ENCODE data around the gene TSKU. TPM values are rescaled to one million over a fixed set of nuclear protein-coding genes. Genes with fewer than 3 reads are reported as not detected.

TSKU gene
- total RNA-seq, 2 donors from 2014 or later, result not detected

DNA sequence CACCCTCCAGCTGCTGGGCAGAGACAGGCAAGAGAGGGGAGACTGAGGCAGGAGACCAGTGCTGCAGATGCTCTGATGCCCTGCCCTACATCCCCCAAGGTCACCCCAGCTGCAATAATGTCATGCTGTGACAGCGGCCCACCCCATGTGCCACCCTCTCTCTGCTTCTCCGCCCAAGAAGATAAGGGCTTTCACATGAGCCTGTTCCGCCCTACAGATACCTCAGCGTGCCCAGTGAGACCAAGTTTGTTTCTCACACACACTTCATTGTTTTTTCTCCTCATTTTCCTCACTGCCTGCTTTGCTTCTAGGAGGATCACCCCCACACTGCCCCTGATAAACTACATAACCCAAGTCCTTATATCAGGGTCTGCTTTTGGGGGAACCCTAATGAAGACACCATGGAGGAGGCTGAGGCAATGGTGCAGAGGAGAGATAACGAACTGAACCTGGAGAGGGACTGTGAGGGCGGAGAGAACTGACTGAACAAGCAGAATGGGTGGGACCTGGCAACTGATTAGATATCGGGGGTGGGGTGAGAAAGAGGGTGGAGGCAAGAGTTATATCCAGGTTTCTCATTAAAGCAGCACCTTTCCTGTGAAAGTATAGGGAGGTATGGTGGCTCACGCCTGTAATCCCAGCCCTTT lies 37.5 kb upstream of the TSKU start:
- H3K27ac Mint-ChIP-seq, result no peak overlapping the region
- no peak overlapping the region for H3K4me3 Mint-ChIP-seq
- peaks cover 2% of the 10 kb centered on the region for H3K36me3 Mint-ChIP-seq (ENCODE audit: low read depth)
- peaks cover 4% of the 10 kb centered on the region for H3K4me1 Mint-ChIP-seq
- DNase-seq, result no peak
- H3K27me3 Mint-ChIP-seq, result peaks cover 22% of the 10 kb centered on the region
- no peak for ATAC-seq
- H3K9me3 ChIP-seq (ENCODE audit: control insufficient read depth, low read length, poor library complexity, severe bottlenecking), result no peaks in the 10 kb centered on the region

- Mint-ChIP-seq H3K4me1 (peaks cover 4% of the 10 kb centered on the region), H3K36me3 (ENCODE audit: low read depth) (peaks cover 2% of the 10 kb centered on the region), H3K27ac (no peak overlapping the region), H3K4me3 (no peak overlapping the region), H3K27me3 (peaks cover 23% of the 10 kb centered on the region)
- ATAC-seq, result no peak
- DNase-seq, result no peak
- no peaks in the 10 kb centered on the region for H3K9me3 ChIP-seq (ENCODE audit: control insufficient read depth, low read length, poor library complexity, severe bottlenecking)
Observed at GRCh38 chr11:76747153-76747914, 35.8 kb upstream of the TSKU start.

DNA sequence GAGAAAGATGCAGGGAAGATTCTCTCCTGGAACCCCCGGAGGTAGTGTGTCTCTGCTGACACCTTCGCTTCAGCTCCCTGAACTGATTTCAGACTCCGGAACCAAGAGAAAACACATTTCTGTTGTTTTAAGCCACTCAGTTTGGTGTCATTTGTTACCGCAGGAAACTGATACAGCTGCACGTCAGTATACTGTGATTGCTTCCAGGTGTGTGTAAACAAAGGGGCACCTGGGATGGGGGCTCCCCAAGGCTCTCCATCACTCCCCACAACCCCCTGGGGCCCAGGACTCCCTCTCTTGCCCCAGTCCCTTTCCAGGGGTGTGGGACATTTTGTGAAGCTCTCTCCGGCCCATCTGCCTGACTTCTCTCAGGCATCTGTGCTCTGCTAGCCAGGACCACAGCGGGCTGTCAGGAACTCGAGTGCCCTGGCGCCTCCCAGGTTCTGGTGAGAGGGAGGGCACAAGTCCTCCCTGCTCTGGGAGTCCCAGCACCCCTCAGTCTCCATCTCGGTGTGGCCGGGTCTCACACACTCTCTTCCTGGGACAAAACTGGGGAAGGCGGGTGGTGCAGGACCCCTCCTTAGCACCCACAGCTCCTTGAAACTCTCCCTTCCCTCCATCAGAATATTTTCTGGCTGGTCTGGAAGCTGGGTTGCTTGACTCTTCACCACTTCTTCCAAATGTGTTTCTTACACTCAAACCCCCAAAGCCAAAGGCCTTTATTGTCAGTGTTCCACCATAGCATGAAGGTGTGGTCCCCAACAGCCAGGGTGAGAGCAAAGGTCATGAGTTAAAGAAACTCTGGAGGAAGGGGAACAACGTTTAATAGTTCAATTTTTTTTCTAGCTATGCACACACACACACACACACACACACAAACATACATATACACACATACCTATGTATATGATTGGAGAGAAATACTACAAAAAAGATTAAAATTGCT lies 35.0 kb upstream of the TSKU start:
- Mint-ChIP-seq H3K4me1 (peaks cover 4% of the 10 kb centered on the region), H3K27ac (no peak overlapping the region), H3K36me3 (ENCODE audit: low read depth) (peaks cover 4% of the 10 kb centered on the region), H3K4me3 (no peak overlapping the region), H3K27me3 (peaks cover 29% of the 10 kb centered on the region)
- H3K9me3 ChIP-seq (ENCODE audit: control insufficient read depth, low read length, poor library complexity, severe bottlenecking), result no peaks in the 10 kb centered on the region
- ATAC-seq (no peak), DNase-seq (no peak)

GRCh38 chr11:76748948-76749347 lies 34.2 kb upstream of the TSKU start:
- no peaks in the 10 kb centered on the region for H3K9me3 ChIP-seq (ENCODE audit: control insufficient read depth, low read length, poor library complexity, severe bottlenecking)
- H3K4me1 Mint-ChIP-seq, result peaks cover 4% of the 10 kb centered on the region
- no peak for ATAC-seq
- H3K27me3 Mint-ChIP-seq, result peaks cover 29% of the 10 kb centered on the region
- H3K27ac Mint-ChIP-seq, result no peak overlapping the region
- H3K36me3 Mint-ChIP-seq (ENCODE audit: low read depth), result peaks cover 4% of the 10 kb centered on the region
- H3K4me3 Mint-ChIP-seq, result no peak overlapping the region
- no peak for DNase-seq

DNA sequence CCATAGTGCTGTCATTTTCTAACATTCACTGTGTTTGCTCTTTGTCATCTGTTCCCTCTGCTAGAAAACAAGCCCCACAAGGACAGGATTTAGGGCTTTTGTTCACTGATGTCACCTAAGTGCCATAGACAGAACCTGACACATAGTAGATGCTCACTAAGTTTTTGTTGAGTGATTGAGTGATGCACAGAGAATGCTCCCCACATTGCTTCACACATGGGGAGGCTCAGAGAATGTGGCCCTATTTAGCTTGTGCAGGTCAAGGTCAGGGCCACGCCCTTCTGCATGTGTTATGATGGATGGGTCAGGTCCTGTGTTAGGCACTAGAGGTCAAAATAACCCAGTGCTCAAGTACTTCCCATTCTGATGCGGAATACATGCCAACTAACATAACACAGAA lies 33.1 kb upstream of the TSKU start:
- peaks cover 24% of the 10 kb centered on the region for H3K27me3 Mint-ChIP-seq
- H3K27ac Mint-ChIP-seq, result peak overlapping the region; percentile 54
- no peak overlapping the region for H3K4me3 Mint-ChIP-seq
- no peaks in the 10 kb centered on the region for H3K9me3 ChIP-seq (ENCODE audit: control insufficient read depth, low read length, poor library complexity, severe bottlenecking)
- ATAC-seq (no peak), DNase-seq (no peak)
- H3K4me1 Mint-ChIP-seq, result peaks cover 4% of the 10 kb centered on the region
- peaks cover 4% of the 10 kb centered on the region for H3K36me3 Mint-ChIP-seq (ENCODE audit: low read depth)

DNA sequence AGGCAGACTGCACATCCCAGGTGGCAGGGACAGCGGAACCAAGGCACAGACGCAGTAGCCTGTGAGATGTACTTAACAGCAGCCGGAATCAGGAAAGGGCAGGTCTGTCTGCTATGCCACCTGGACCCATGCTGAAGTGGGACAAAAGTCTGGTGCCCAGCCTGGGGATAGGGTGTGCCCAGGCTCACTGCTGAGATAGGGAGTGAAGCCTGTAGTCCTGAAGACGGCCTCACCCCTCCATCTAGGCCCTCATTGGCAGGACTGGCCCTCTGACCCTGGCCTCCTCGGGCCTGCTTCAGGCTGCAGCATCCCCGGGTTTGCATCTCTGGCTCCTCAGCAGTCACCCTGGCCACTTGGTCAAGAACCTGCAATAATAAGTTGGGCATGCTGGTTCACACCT lies 32.4 kb upstream of the TSKU start:
- no peak for ATAC-seq
- no peaks in the 10 kb centered on the region for H3K9me3 ChIP-seq (ENCODE audit: control insufficient read depth, low read length, poor library complexity, severe bottlenecking)
- Mint-ChIP-seq H3K27me3 (peaks cover 22% of the 10 kb centered on the region), H3K4me3 (no peak overlapping the region), H3K36me3 (ENCODE audit: low read depth) (peaks cover 4% of the 10 kb centered on the region), H3K27ac (peak overlapping the region; percentile 54), H3K4me1 (peaks cover 4% of the 10 kb centered on the region)
- no peak for DNase-seq

GRCh38 chr11:76752321-76753143 lies 30.6 kb upstream of the TSKU start:
- H3K36me3 Mint-ChIP-seq (ENCODE audit: low read depth), result peaks cover 4% of the 10 kb centered on the region
- H3K27me3 Mint-ChIP-seq, result peaks cover 35% of the 10 kb centered on the region
- no peak overlapping the region for H3K4me3 Mint-ChIP-seq
- DNase-seq (no peak), ATAC-seq (no peak)
- H3K27ac Mint-ChIP-seq, result no peak overlapping the region
- H3K4me1 Mint-ChIP-seq, result peaks cover 2% of the 10 kb centered on the region
- no peaks in the 10 kb centered on the region for H3K9me3 ChIP-seq (ENCODE audit: control insufficient read depth, low read length, poor library complexity, severe bottlenecking)

- Mint-ChIP-seq H3K27me3 (peaks cover 39% of the 10 kb centered on the region), H3K36me3 (ENCODE audit: low read depth) (peaks cover 2% of the 10 kb centered on the region), H3K27ac (no peak overlapping the region), H3K4me1 (no peaks in the 10 kb centered on the region), H3K4me3 (no peak overlapping the region)
- ATAC-seq (no peak), DNase-seq (no peak)
- H3K9me3 ChIP-seq (ENCODE audit: control insufficient read depth, low read length, poor library complexity, severe bottlenecking), result no peaks in the 10 kb centered on the region
Observed at GRCh38 chr11:76753449-76753848, 29.7 kb upstream of the TSKU start.

- Mint-ChIP-seq H3K27me3 (peaks cover 44% of the 10 kb centered on the region), H3K36me3 (ENCODE audit: low read depth) (peaks cover 2% of the 10 kb centered on the region), H3K4me1 (no peaks in the 10 kb centered on the region), H3K27ac (no peak overlapping the region), H3K4me3 (no peak overlapping the region)
- DNase-seq, result no peak
- no peaks in the 10 kb centered on the region for H3K9me3 ChIP-seq (ENCODE audit: control insufficient read depth, low read length, poor library complexity, severe bottlenecking)
- no peak for ATAC-seq
Observed at GRCh38 chr11:76753950-76754349, 29.2 kb upstream of the TSKU start.

GRCh38 chr11:76756341-76756741 lies 26.8 kb upstream of the TSKU start:
- DNase-seq, result no peak
- Mint-ChIP-seq H3K27me3 (peaks cover 49% of the 10 kb centered on the region), H3K4me3 (no peak overlapping the region), H3K4me1 (no peaks in the 10 kb centered on the region), H3K27ac (no peak overlapping the region), H3K36me3 (ENCODE audit: low read depth) (peaks cover 2% of the 10 kb centered on the region)
- no peak for ATAC-seq
- H3K9me3 ChIP-seq (ENCODE audit: control insufficient read depth, low read length, poor library complexity, severe bottlenecking), result no peaks in the 10 kb centered on the region

GRCh38 chr11:76758311-76758710 lies 24.8 kb upstream of the TSKU start:
- no peaks in the 10 kb centered on the region for H3K36me3 Mint-ChIP-seq (ENCODE audit: low read depth)
- H3K4me1 Mint-ChIP-seq, result no peaks in the 10 kb centered on the region
- H3K27me3 Mint-ChIP-seq, result peaks cover 43% of the 10 kb centered on the region

DNA sequence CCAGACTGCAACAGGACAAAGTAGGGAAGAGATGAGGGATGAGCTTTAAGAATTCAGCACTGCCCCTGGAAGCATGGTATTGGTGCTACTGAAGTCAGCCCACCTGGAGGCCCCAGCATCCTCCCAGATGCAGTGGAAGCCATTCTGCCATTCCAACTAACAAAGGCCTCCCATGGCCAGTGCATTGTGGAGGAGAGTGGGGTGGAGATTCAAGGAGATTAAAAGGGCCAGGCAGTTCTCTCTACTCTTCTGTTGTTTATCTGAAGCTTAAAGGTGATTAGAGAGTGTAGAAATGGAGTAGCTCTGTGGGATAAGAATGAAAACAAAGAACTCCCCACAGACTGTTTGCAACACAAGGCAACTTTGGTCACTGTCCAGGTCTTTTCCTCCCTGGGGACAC lies 24.1 kb upstream of the TSKU start:
- Mint-ChIP-seq H3K36me3 (ENCODE audit: low read depth) (no peaks in the 10 kb centered on the region), H3K27me3 (peaks cover 43% of the 10 kb centered on the region), H3K4me3 (no peak overlapping the region), H3K27ac (no peak overlapping the region), H3K4me1 (no peaks in the 10 kb centered on the region)
- H3K9me3 ChIP-seq (ENCODE audit: control insufficient read depth, low read length, poor library complexity, severe bottlenecking), result no peaks in the 10 kb centered on the region
- DNase-seq, result no peak
- ATAC-seq, result no peak

More at GRCh38 chr11:76758311-76758710, 24.8 kb upstream of the TSKU start:
- ATAC-seq (no peak), DNase-seq (no peak)
- no peaks in the 10 kb centered on the region for H3K9me3 ChIP-seq (ENCODE audit: control insufficient read depth, low read length, poor library complexity, severe bottlenecking)
- Mint-ChIP-seq H3K4me3 (no peak overlapping the region), H3K27ac (no peak overlapping the region)

Measured in T-helper 17 cell (primary cell).